Activated CD8-positive, alpha-beta memory T cell treated with anti-CD3 and anti-CD28 coated beads, Interleukin-2, amount 50 U/mL, for 4 hours (primary cell): Measurements from ENCODE around the gene GRIK1.

Source experiments
- DNase-seq: peaks from one replicate; pipeline ENCODE4 v3.0.0-alpha.2; 2020

The GRIK1 gene

GRCh38 chr21:29583424-29583924 is 356.3 kb downstream of the GRIK1 start:
- no peak for DNase-seq

- no peak for DNase-seq
These were observed 356.9 kb downstream of the GRIK1 start for GRCh38 chr21:29582855-29583254.

- no peak for DNase-seq
These were observed 358.4 kb downstream of the GRIK1 start for GRCh38 chr21:29581393-29581792.

GRCh38 chr21:29580732-29581285 is 359.0 kb downstream of the GRIK1 start:
- DNase-seq, result no peak

- DNase-seq, result no peak
These were observed 361.5 kb downstream of the GRIK1 start for GRCh38 chr21:29578306-29578705.

GRCh38 chr21:29571949-29572348 is 367.8 kb downstream of the GRIK1 start:
- DNase-seq, result no peak

- no peak for DNase-seq
These were observed 371.6 kb downstream of the GRIK1 start for GRCh38 chr21:29568020-29568697.

- no peak for DNase-seq
These were observed 381.7 kb downstream of the GRIK1 start for GRCh38 chr21:29557931-29558725.

- no peak for DNase-seq
These were observed 382.6 kb downstream of the GRIK1 start for GRCh38 chr21:29557200-29557599.

- DNase-seq, result no peak
These were observed 384.2 kb downstream of the GRIK1 start for GRCh38 chr21:29555601-29556000.

GRCh38 chr21:29550205-29550604 is 389.6 kb downstream of the GRIK1 start:
- no peak for DNase-seq

GRCh38 chr21:29549614-29550013 is 390.2 kb downstream of the GRIK1 start:
- DNase-seq, result no peak

- DNase-seq, result no peak
These were observed 391.8 kb downstream of the GRIK1 start for GRCh38 chr21:29547998-29548397.

- no peak for DNase-seq
These were observed 393.7 kb downstream of the GRIK1 start for GRCh38 chr21:29546071-29546470.

- DNase-seq, result no peak
These were observed 399.5 kb downstream of the GRIK1 start for GRCh38 chr21:29540289-29540688.

- no peak for DNase-seq
These were observed 401.7 kb downstream of the GRIK1 start for GRCh38 chr21:29538115-29538514.

- DNase-seq, result no peak
These were observed 405.3 kb downstream of the GRIK1 start for GRCh38 chr21:29534448-29534847.

- DNase-seq, result no peak
These were observed 410.7 kb downstream of the GRIK1 start for GRCh38 chr21:29529139-29529538.

GRCh38 chr21:29526545-29526944 is 413.3 kb downstream of the GRIK1 start:
- DNase-seq, result no peak

GRCh38 chr21:29524055-29524454 is 415.7 kb downstream of the GRIK1 start:
- DNase-seq, result no peak

- DNase-seq, result no peak
These were observed 416.1 kb downstream of the GRIK1 start for GRCh38 chr21:29523646-29524045.

GRCh38 chr21:29521872-29522271 is 417.9 kb downstream of the GRIK1 start:
- no peak for DNase-seq

- DNase-seq, result no peak
These were observed 419.6 kb downstream of the GRIK1 start for GRCh38 chr21:29520171-29520570.

- no peak for DNase-seq
These were observed 425.0 kb downstream of the GRIK1 start for GRCh38 chr21:29514652-29515247.
